Retina (tissue), 1 donor: Measurements from ENCODE around the gene ARF5.

ENCODE experiments used
- DNase-seq: peaks from one replicate; pipeline ENCODE4 v3.0.0-alpha.2; 2016

The ARF5 gene

GRCh38 chr7:127588697-127589482, 679 bp downstream of the ARF5 start:
- DNase-seq: peak; percentile 84

- no peak for DNase-seq
Measured at GRCh38 chr7:127589896-127590295, 1.7 kb downstream of the ARF5 start.

GRCh38 chr7:127591189-127591588, 3.0 kb downstream of the ARF5 start:
- no peak for DNase-seq

GRCh38 chr7:127591591-127591990, 3.4 kb downstream of the ARF5 start:
- DNase-seq: no peak

- no peak for DNase-seq
Measured at GRCh38 chr7:127592550-127592949, 4.3 kb downstream of the ARF5 start.

GRCh38 chr7:127594490-127594889, 6.3 kb downstream of the ARF5 start:
- no peak for DNase-seq

GRCh38 chr7:127595737-127596136, 7.5 kb downstream of the ARF5 start:
- no peak for DNase-seq

- no peak for DNase-seq
Measured at GRCh38 chr7:127598318-127598717, 10.1 kb downstream of the ARF5 start.

- no peak for DNase-seq
Measured at GRCh38 chr7:127600885-127601284, 12.7 kb downstream of the ARF5 start.

GRCh38 chr7:127608446-127608845, 20.2 kb downstream of the ARF5 start:
- DNase-seq: no peak

GRCh38 chr7:127609297-127609696, 21.1 kb downstream of the ARF5 start:
- no peak for DNase-seq

GRCh38 chr7:127612263-127612662, 24.1 kb downstream of the ARF5 start:
- no peak for DNase-seq

GRCh38 chr7:127616724-127617123, 28.5 kb downstream of the ARF5 start:
- DNase-seq: no peak

GRCh38 chr7:127618042-127618441, 29.8 kb downstream of the ARF5 start, which contains the start of gene PAX4:
PAX4 (minus strand) TSS chr7:127618142; CDS start chr7:127615928, 2,214 bp downstream.
- no peak for DNase-seq

- no peak for DNase-seq
Measured at GRCh38 chr7:127618775-127619174, 30.6 kb downstream of the ARF5 start.

GRCh38 chr7:127619681-127620405, 31.6 kb downstream of the ARF5 start:
- no peak for DNase-seq

- no peak for DNase-seq
Measured at GRCh38 chr7:127620406-127621233, 32.4 kb downstream of the ARF5 start.

GRCh38 chr7:127625331-127625730, 37.1 kb downstream of the ARF5 start:
- DNase-seq: no peak

GRCh38 chr7:127628445-127628844, 40.2 kb downstream of the ARF5 start:
- no peak for DNase-seq

GRCh38 chr7:127629268-127629854, 41.1 kb downstream of the ARF5 start:
- no peak for DNase-seq

- no peak for DNase-seq
Measured at GRCh38 chr7:127632276-127632910, 44.2 kb downstream of the ARF5 start.

GRCh38 chr7:127635659-127636285, 47.6 kb downstream of the ARF5 start:
- no peak for DNase-seq
